ENCODE measurements around the gene AK4. TPM values are rescaled to one million over a fixed set of nuclear protein-coding genes. Genes with fewer than 3 reads are reported as not detected.

Gene AK4
- polyA plus RNA-seq, 3 donors, result 4.3 to 9.9 (median 6.7) TPM

GRCh38 chr1:65178235-65178634 lies 30.2 kb downstream of the AK4 start:
- Mint-ChIP-seq H3K4me3 (no peak overlapping the region), H3K4me1 (peaks cover 29% of the 10 kb centered on the region), H3K27me3 (ENCODE audit: low read depth in 3 of 3) (peaks cover 0 to 2% (median 0%) of the 10 kb centered on the region in 3 donors), H3K9me3 (no peaks in the 10 kb centered on the region), H3K36me3 (peaks cover 0 to 8% of the 10 kb centered on the region in 2 donors), H3K27ac (no peak overlapping the region)
- peaks cover 26 to 34% of the 10 kb centered on the region in 2 donors for H3K4me1 ChIP-seq (ENCODE audit: control insufficient read depth in 1 of 2, insufficient read depth in 2 of 2, low read length in 2 of 2)
- 95% methylated on average over 5 of the region's 5 CpGs for WGBS (ENCODE audit: insufficient coverage)
- H3K4me3 ChIP-seq (replicated peaks in 1 of 3; ENCODE audit: low read depth in 2 of 3, low read length in 3 of 3), result no peak overlapping the region
- intact Hi-C loops (cut with micrococcal nuclease), result no loop called here
- no peak for DNase-seq
- peaks cover 26% of the 10 kb centered on the region for H3K79me2 ChIP-seq (ENCODE audit: insufficient read depth, low read length)
- H2AFZ ChIP-seq (ENCODE audit: insufficient read depth, low read depth, low read length, poor library complexity, severe bottlenecking), result no peak overlapping the region
- H3K27ac ChIP-seq (ENCODE audit: low read depth in 1 of 2, low read length in 2 of 2), result no peak overlapping the region
- no peak overlapping the region for H3K4me2 ChIP-seq (replicated peaks; ENCODE audit: extremely low read depth, low read length, poor library complexity, severe bottlenecking)
- no peak overlapping the region for H3K9ac ChIP-seq (ENCODE audit: insufficient read depth, low read length, poor library complexity, severe bottlenecking)
- no peaks in the 10 kb centered on the region for H3K36me3 ChIP-seq (replicated peaks in 1 of 2; ENCODE audit: control insufficient read depth in 1 of 2, insufficient read depth in 2 of 2, low read length in 2 of 2)
- TF ChIP-seq CTCF (IDR thresholded peaks at IDR 0.05), result no peak
- H3K9me3 ChIP-seq (replicated peaks in 1 of 2; ENCODE audit: control insufficient read depth in 1 of 2, insufficient read depth in 1 of 2, low read length in 2 of 2), result no peaks in the 10 kb centered on the region
- H3K27me3 ChIP-seq (ENCODE audit: control insufficient read depth in 2 of 2, insufficient read depth in 2 of 2, low read length in 2 of 2), result no peaks in the 10 kb centered on the region
- H4K20me1 ChIP-seq (ENCODE audit: insufficient read depth, low read length), result no peaks in the 10 kb centered on the region

- Mint-ChIP-seq H3K9me3 (no peaks in the 10 kb centered on the region), H3K27me3 (ENCODE audit: low read depth in 3 of 3) (peaks cover 0 to 2% (median 0%) of the 10 kb centered on the region in 3 donors), H3K36me3 (peaks cover 0 to 8% of the 10 kb centered on the region in 2 donors), H3K4me3 (no peak overlapping the region), H3K4me1 (peaks cover 20% of the 10 kb centered on the region), H3K27ac (no peak overlapping the region)
- H4K20me1 ChIP-seq (ENCODE audit: insufficient read depth, low read length), result no peaks in the 10 kb centered on the region
- no peaks in the 10 kb centered on the region for H3K9me3 ChIP-seq (replicated peaks in 1 of 2; ENCODE audit: control insufficient read depth in 1 of 2, insufficient read depth in 1 of 2, low read length in 2 of 2)
- H3K79me2 ChIP-seq (ENCODE audit: insufficient read depth, low read length), result peaks cover 26% of the 10 kb centered on the region
- no peak overlapping the region for H2AFZ ChIP-seq (ENCODE audit: insufficient read depth, low read depth, low read length, poor library complexity, severe bottlenecking)
- 100% methylated on average over 1 of the region's 1 CpG for WGBS (ENCODE audit: insufficient coverage)
- no peak overlapping the region for H3K4me2 ChIP-seq (replicated peaks; ENCODE audit: extremely low read depth, low read length, poor library complexity, severe bottlenecking)
- TF ChIP-seq CTCF (IDR thresholded peaks at IDR 0.05), result no peak
- H3K9ac ChIP-seq (ENCODE audit: insufficient read depth, low read length, poor library complexity, severe bottlenecking), result no peak overlapping the region
- intact Hi-C loops (cut with micrococcal nuclease), result no loop called here
- H3K27me3 ChIP-seq (ENCODE audit: control insufficient read depth in 2 of 2, insufficient read depth in 2 of 2, low read length in 2 of 2), result no peaks in the 10 kb centered on the region
- peaks cover 17 to 25% of the 10 kb centered on the region in 2 donors for H3K4me1 ChIP-seq (ENCODE audit: control insufficient read depth in 1 of 2, insufficient read depth in 2 of 2, low read length in 2 of 2)
- no peak for DNase-seq
- no peak overlapping the region for H3K4me3 ChIP-seq (replicated peaks in 1 of 3; ENCODE audit: low read depth in 2 of 3, low read length in 3 of 3)
- H3K36me3 ChIP-seq (replicated peaks in 1 of 2; ENCODE audit: control insufficient read depth in 1 of 2, insufficient read depth in 2 of 2, low read length in 2 of 2), result no peaks in the 10 kb centered on the region
- no peak overlapping the region for H3K27ac ChIP-seq (ENCODE audit: low read depth in 1 of 2, low read length in 2 of 2)
Observed at GRCh38 chr1:65179148-65179547, 31.1 kb downstream of the AK4 start.

All from CD14-positive monocyte (primary cell).